ENCODE data around the gene GLUL.

GLUL gene

GRCh38 chr1:182413486-182413885 lies 21.9 kb upstream of the GLUL start:
- Histone ChIP-seq H3K27me3 (ENCODE audit: control insufficient read depth, insufficient read depth, low read length, poor library complexity, severe bottlenecking) (no peaks in the 10 kb centered on the region), H3K9me3 (ENCODE audit: control insufficient read depth, low read length) (no peaks in the 10 kb centered on the region), H3K4me3 (ENCODE audit: insufficient read depth, low read depth, low read length) (no peak overlapping the region), H3K27ac (ENCODE audit: insufficient read depth, low read depth, low read length, poor library complexity, severe bottlenecking) (no peak overlapping the region), H3K36me3 (ENCODE audit: control insufficient read depth, insufficient read depth, low read length) (no peaks in the 10 kb centered on the region), H3K4me1 (ENCODE audit: control insufficient read depth, insufficient read depth, low read length) (peaks cover under 1% of the 10 kb centered on the region)
- 94% methylated on average over 3 of the region's 3 CpGs for WGBS, 2 experiments

- no peaks in the 10 kb centered on the region for H3K9me3 ChIP-seq (ENCODE audit: control insufficient read depth, low read length)
- H3K36me3 ChIP-seq (ENCODE audit: control insufficient read depth, insufficient read depth, low read length) = no peaks in the 10 kb centered on the region
- no peaks in the 10 kb centered on the region for H3K27me3 ChIP-seq (ENCODE audit: control insufficient read depth, insufficient read depth, low read length, poor library complexity, severe bottlenecking)
- no peak overlapping the region for H3K4me3 ChIP-seq (ENCODE audit: insufficient read depth, low read depth, low read length)
- no peak overlapping the region for H3K27ac ChIP-seq (ENCODE audit: insufficient read depth, low read depth, low read length, poor library complexity, severe bottlenecking)
- WGBS, 2 experiments = 95% methylated on average over 1 of the region's 1 CpG
- no peaks in the 10 kb centered on the region for H3K4me1 ChIP-seq (ENCODE audit: control insufficient read depth, insufficient read depth, low read length)
Observed at GRCh38 chr1:182410620-182411273, 19.2 kb upstream of the GLUL start.

GRCh38 chr1:182410138-182410537 lies 18.5 kb upstream of the GLUL start:
- H3K4me1 ChIP-seq (ENCODE audit: control insufficient read depth, insufficient read depth, low read length) = no peaks in the 10 kb centered on the region
- 78 to 85% methylated on average over 4 of the region's 4 CpGs for WGBS, 2 experiments
- H3K4me3 ChIP-seq (ENCODE audit: insufficient read depth, low read depth, low read length) = no peak overlapping the region
- no peaks in the 10 kb centered on the region for H3K27me3 ChIP-seq (ENCODE audit: control insufficient read depth, insufficient read depth, low read length, poor library complexity, severe bottlenecking)
- H3K27ac ChIP-seq (ENCODE audit: insufficient read depth, low read depth, low read length, poor library complexity, severe bottlenecking) = no peak overlapping the region
- no peaks in the 10 kb centered on the region for H3K36me3 ChIP-seq (ENCODE audit: control insufficient read depth, insufficient read depth, low read length)
- no peaks in the 10 kb centered on the region for H3K9me3 ChIP-seq (ENCODE audit: control insufficient read depth, low read length)

GRCh38 chr1:182408435-182409075 lies 17.0 kb upstream of the GLUL start:
- Histone ChIP-seq H3K4me3 (ENCODE audit: insufficient read depth, low read depth, low read length) (no peak overlapping the region), H3K27me3 (ENCODE audit: control insufficient read depth, insufficient read depth, low read length, poor library complexity, severe bottlenecking) (no peaks in the 10 kb centered on the region), H3K27ac (ENCODE audit: insufficient read depth, low read depth, low read length, poor library complexity, severe bottlenecking) (no peak overlapping the region), H3K4me1 (ENCODE audit: control insufficient read depth, insufficient read depth, low read length) (no peaks in the 10 kb centered on the region), H3K9me3 (ENCODE audit: control insufficient read depth, low read length) (no peaks in the 10 kb centered on the region), H3K36me3 (ENCODE audit: control insufficient read depth, insufficient read depth, low read length) (no peaks in the 10 kb centered on the region)
- 83 to 84% methylated on average over 3 of the region's 3 CpGs for WGBS, 2 experiments

GRCh38 chr1:182407724-182408123 lies 16.1 kb upstream of the GLUL start:
- WGBS, 2 experiments = 83 to 93% methylated on average over 3 of the region's 3 CpGs
- H3K27me3 ChIP-seq (ENCODE audit: control insufficient read depth, insufficient read depth, low read length, poor library complexity, severe bottlenecking) = no peaks in the 10 kb centered on the region
- no peak overlapping the region for H3K27ac ChIP-seq (ENCODE audit: insufficient read depth, low read depth, low read length, poor library complexity, severe bottlenecking)
- H3K4me3 ChIP-seq (ENCODE audit: insufficient read depth, low read depth, low read length) = no peak overlapping the region
- H3K4me1 ChIP-seq (ENCODE audit: control insufficient read depth, insufficient read depth, low read length) = no peaks in the 10 kb centered on the region
- H3K36me3 ChIP-seq (ENCODE audit: control insufficient read depth, insufficient read depth, low read length) = no peaks in the 10 kb centered on the region
- H3K9me3 ChIP-seq (ENCODE audit: control insufficient read depth, low read length) = no peaks in the 10 kb centered on the region

- Histone ChIP-seq H3K27me3 (ENCODE audit: control insufficient read depth, insufficient read depth, low read length, poor library complexity, severe bottlenecking) (no peaks in the 10 kb centered on the region), H3K4me3 (ENCODE audit: insufficient read depth, low read depth, low read length) (no peak overlapping the region), H3K4me1 (ENCODE audit: control insufficient read depth, insufficient read depth, low read length) (no peaks in the 10 kb centered on the region), H3K27ac (ENCODE audit: insufficient read depth, low read depth, low read length, poor library complexity, severe bottlenecking) (no peak overlapping the region), H3K36me3 (ENCODE audit: control insufficient read depth, insufficient read depth, low read length) (no peaks in the 10 kb centered on the region), H3K9me3 (ENCODE audit: control insufficient read depth, low read length) (no peaks in the 10 kb centered on the region)
- 92% methylated on average over 1 of the region's 1 CpG; no CpG with 5 or more reads in 1 of the 2 experiments for WGBS, 2 experiments
Observed at GRCh38 chr1:182406012-182406411, 14.4 kb upstream of the GLUL start.

GRCh38 chr1:182405578-182405977 lies 14.0 kb upstream of the GLUL start:
- Histone ChIP-seq H3K4me3 (ENCODE audit: insufficient read depth, low read depth, low read length) (no peak overlapping the region), H3K4me1 (ENCODE audit: control insufficient read depth, insufficient read depth, low read length) (no peaks in the 10 kb centered on the region), H3K9me3 (ENCODE audit: control insufficient read depth, low read length) (no peaks in the 10 kb centered on the region), H3K36me3 (ENCODE audit: control insufficient read depth, insufficient read depth, low read length) (no peaks in the 10 kb centered on the region), H3K27me3 (ENCODE audit: control insufficient read depth, insufficient read depth, low read length, poor library complexity, severe bottlenecking) (no peaks in the 10 kb centered on the region), H3K27ac (ENCODE audit: insufficient read depth, low read depth, low read length, poor library complexity, severe bottlenecking) (no peak overlapping the region)
- 96% methylated on average over 1 of the region's 1 CpG for WGBS, 2 experiments

GRCh38 chr1:182404781-182405180 lies 13.2 kb upstream of the GLUL start:
- WGBS, 2 experiments = 78 to 100% methylated on average over 1 of the region's 1 CpG
- Histone ChIP-seq H3K36me3 (ENCODE audit: control insufficient read depth, insufficient read depth, low read length) (no peaks in the 10 kb centered on the region), H3K27ac (ENCODE audit: insufficient read depth, low read depth, low read length, poor library complexity, severe bottlenecking) (no peak overlapping the region), H3K9me3 (ENCODE audit: control insufficient read depth, low read length) (no peaks in the 10 kb centered on the region), H3K4me3 (ENCODE audit: insufficient read depth, low read depth, low read length) (no peak overlapping the region), H3K27me3 (ENCODE audit: control insufficient read depth, insufficient read depth, low read length, poor library complexity, severe bottlenecking) (no peaks in the 10 kb centered on the region), H3K4me1 (ENCODE audit: control insufficient read depth, insufficient read depth, low read length) (no peaks in the 10 kb centered on the region)

- Histone ChIP-seq H3K9me3 (ENCODE audit: control insufficient read depth, low read length) (no peaks in the 10 kb centered on the region), H3K27ac (ENCODE audit: insufficient read depth, low read depth, low read length, poor library complexity, severe bottlenecking) (no peak within 1 kb of the TSS), H3K36me3 (ENCODE audit: control insufficient read depth, insufficient read depth, low read length) (no peaks in the 10 kb centered on the region), H3K27me3 (ENCODE audit: control insufficient read depth, insufficient read depth, low read length, poor library complexity, severe bottlenecking) (no peaks in the 10 kb centered on the region), H3K4me3 (ENCODE audit: insufficient read depth, low read depth, low read length) (no peak within 1 kb of the TSS), H3K4me1 (ENCODE audit: control insufficient read depth, insufficient read depth, low read length) (no peaks in the 10 kb centered on the region)
- 93 to 95% methylated on average over 4 of the region's 4 CpGs for WGBS, 2 experiments
Observed at GRCh38 chr1:182400567-182400966, 9.0 kb upstream of the GLUL start, which contains the start of gene TEDDM1. Gene TEDDM1 (minus strand): TSS chr1:182400667. CDS start chr1:182400485, 182 bp downstream.

- no peaks in the 10 kb centered on the region for H3K27me3 ChIP-seq (ENCODE audit: control insufficient read depth, insufficient read depth, low read length, poor library complexity, severe bottlenecking)
- no peaks in the 10 kb centered on the region for H3K9me3 ChIP-seq (ENCODE audit: control insufficient read depth, low read length)
- H3K4me3 ChIP-seq (ENCODE audit: insufficient read depth, low read depth, low read length) = no peak overlapping the region
- WGBS, 2 experiments = 91 to 93% methylated on average over 8 of the region's 8 CpGs
- H3K36me3 ChIP-seq (ENCODE audit: control insufficient read depth, insufficient read depth, low read length) = no peaks in the 10 kb centered on the region
- no peak overlapping the region for H3K27ac ChIP-seq (ENCODE audit: insufficient read depth, low read depth, low read length, poor library complexity, severe bottlenecking)
- H3K4me1 ChIP-seq (ENCODE audit: control insufficient read depth, insufficient read depth, low read length) = peaks cover 10% of the 10 kb centered on the region
Observed at GRCh38 chr1:182397653-182398393, 6.2 kb upstream of the GLUL start.
